Kidney epithelial cell (primary cell): ENCODE measurements around the gene ZNF830. TPM values are rescaled to one million over a fixed set of nuclear protein-coding genes. Genes with fewer than 3 reads are reported as not detected.
"Not testable (repeated sequence)": the region's sequence is repeated elsewhere in the genome, so short reads cannot be mapped to it uniquely, and the experiment has no call there.

Experiments
- DNase-seq: peaks from one replicate; pipeline ENCODE4 v3.0.0-alpha.2; 2010; ENCODE audit warnings: low read depth
- H3K27me3 ChIP-seq: 2 replicates; pipeline ENCODE4 v1.6.0; 2011; ENCODE audit warnings: low read length; ENCODE audit not compliant: control insufficient read depth, insufficient read depth
- H3K36me3 ChIP-seq: 2 replicates; pipeline ENCODE4 v1.5.1; 2011; ENCODE audit warnings: low read length; ENCODE audit not compliant: control insufficient read depth, insufficient read depth
- H3K4me3 ChIP-seq: 2 replicates; pipeline ENCODE4 v1.5.1; 2011; ENCODE audit warnings: low read depth, mild to moderate bottlenecking, control low read depth, low read length
- total RNA-seq: library from RNA; depleted of rRNA; stranded (reverse); fragments of >200 nt; gene quantifications from 2 replicates; pipeline ENCODE4 v1.2.3, GENCODE V29; 2015
- TF ChIP-seq, protein P1 (sequence below): IDR thresholded peaks from 2 replicates; pipeline ENCODE4 v1.5.1; 2011; ENCODE audit warnings: mild to moderate bottlenecking, moderate library complexity, low read length, control low read depth, inconsistent platforms; ENCODE audit not compliant: insufficient read depth, poor library complexity, severe bottlenecking

Gene ZNF830
- total RNA-seq, 1 donor from 2014 or later: 11.1 TPM

DNA sequence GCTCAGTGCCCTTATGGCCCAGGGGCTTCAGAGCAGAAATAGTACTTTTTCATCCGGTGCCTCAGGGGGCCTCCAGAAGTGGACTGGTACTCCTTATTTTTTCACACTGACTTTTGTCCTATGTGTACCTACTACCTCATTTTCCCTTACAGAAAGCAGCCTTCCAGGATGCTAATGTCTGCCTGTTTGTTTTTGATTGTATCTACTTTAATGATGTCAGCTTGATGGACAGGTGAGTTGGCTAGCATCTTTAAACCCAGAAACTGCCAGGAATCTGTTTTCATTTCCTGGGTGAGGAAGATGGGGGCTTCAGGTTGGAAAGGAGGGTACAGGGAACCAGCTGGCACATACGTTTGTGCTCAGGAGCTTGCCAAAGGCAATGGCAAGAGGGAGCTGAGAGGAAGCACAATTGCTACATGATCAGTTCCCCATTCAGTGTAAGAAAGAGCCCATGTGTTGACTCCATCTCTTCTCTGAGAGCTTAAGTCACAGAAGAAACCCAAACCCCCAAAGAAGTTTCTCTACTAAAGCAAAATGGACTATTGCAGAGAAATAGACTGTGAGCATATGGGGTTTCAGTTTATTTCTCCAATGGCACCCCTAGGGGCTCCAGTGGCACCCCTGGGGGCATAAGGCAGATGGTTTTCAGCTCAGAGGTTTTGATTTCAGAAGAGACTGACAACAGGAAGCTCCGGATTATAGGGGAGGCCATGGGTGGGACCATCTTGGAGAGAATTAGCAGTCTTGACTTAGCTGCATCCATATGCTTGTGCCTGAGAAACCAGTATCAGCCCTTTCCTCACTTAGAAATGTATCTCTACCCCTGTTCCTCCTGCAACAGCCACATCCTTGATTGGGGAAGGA, 35.3 kb downstream of the ZNF830 start:
- TF ChIP-seq, protein P1, sequence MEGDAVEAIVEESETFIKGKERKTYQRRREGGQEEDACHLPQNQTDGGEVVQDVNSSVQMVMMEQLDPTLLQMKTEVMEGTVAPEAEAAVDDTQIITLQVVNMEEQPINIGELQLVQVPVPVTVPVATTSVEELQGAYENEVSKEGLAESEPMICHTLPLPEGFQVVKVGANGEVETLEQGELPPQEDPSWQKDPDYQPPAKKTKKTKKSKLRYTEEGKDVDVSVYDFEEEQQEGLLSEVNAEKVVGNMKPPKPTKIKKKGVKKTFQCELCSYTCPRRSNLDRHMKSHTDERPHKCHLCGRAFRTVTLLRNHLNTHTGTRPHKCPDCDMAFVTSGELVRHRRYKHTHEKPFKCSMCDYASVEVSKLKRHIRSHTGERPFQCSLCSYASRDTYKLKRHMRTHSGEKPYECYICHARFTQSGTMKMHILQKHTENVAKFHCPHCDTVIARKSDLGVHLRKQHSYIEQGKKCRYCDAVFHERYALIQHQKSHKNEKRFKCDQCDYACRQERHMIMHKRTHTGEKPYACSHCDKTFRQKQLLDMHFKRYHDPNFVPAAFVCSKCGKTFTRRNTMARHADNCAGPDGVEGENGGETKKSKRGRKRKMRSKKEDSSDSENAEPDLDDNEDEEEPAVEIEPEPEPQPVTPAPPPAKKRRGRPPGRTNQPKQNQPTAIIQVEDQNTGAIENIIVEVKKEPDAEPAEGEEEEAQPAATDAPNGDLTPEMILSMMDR: no peak
- Histone ChIP-seq H3K36me3 (peaks cover 2% of the 10 kb centered on the region), H3K27me3 (no peaks in the 10 kb centered on the region), H3K4me3 (no peak overlapping the region)
- DNase-seq: no peak

DNA sequence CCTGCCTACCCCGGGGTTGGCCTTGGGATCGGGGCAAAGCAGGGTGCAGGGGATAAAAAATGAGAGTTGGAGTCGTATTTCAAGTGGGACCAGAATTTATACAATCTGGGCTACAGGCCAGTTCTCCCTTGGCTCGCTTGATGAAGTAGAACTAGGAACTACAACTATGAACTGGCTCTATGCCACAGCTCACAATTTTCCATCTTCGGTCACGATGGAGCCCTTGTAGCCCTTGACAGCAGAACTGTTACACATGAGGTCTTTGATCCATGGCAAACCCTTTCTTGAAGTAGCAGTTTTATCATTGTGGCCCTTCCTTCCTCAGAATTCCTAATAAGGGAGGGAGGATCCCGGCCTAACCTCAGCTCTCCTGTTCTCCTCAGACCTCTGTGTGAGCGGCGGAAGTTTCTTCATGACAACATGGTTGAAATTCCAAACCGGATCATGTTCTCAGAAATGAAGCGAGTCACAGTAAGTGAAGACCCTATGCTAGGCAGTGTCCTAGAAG, 36.1 kb downstream of the ZNF830 start:
- Histone ChIP-seq H3K4me3 (no peak overlapping the region), H3K27me3 (no peaks in the 10 kb centered on the region), H3K36me3 (peaks cover 2% of the 10 kb centered on the region)
- DNase-seq: no peak
- TF ChIP-seq, protein P1: no peak

DNA sequence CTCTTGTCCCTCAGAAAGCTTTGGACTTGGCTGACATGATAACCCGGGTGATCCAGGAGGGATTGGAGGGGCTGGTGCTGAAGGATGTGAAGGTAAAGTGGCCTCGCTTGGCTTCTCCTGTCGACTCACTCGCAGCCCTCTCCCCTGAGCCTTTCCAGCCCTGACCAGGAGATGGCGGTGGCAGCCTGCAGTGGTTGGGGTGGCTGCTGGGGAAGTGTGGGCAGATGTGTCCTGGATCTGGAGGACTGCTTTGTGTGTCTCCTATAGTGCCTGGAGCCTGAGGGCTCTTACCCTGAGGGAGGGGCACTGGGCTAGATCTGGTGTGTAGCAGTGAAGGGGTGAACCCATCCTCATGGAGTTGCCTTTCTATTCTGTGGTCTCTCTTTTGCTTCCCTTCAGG, 36.9 kb downstream of the ZNF830 start:
- Histone ChIP-seq H3K27me3 (no peaks in the 10 kb centered on the region), H3K36me3 (peaks cover 2% of the 10 kb centered on the region), H3K4me3 (no peak overlapping the region)
- TF ChIP-seq, protein P1: peak; percentile 96
- DNase-seq: no peak

DNA sequence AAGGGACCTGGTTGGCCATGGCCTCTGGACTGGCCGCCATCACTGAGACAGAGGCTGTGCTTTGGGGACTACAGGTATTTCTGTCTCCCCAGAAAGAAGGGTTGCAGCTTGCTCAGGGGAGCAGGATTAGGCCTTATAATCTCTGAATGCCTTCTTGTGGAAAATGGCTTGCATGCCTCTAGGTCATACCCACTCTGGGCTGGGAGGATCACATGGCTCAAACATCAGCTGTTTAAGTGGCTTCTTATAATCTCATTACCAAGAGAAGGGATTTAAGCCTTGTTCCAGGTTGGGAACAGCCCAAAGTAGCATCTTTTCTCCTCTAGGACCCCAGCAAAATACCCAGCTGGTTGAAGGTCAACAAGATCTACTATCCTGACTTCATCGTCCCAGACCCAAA, 38.1 kb downstream of the ZNF830 start:
- no peak for DNase-seq
- Histone ChIP-seq H3K36me3 (peaks cover 2% of the 10 kb centered on the region), H3K4me3 (no peak overlapping the region), H3K27me3 (no peaks in the 10 kb centered on the region)
- TF ChIP-seq, protein P1: no peak

DNA sequence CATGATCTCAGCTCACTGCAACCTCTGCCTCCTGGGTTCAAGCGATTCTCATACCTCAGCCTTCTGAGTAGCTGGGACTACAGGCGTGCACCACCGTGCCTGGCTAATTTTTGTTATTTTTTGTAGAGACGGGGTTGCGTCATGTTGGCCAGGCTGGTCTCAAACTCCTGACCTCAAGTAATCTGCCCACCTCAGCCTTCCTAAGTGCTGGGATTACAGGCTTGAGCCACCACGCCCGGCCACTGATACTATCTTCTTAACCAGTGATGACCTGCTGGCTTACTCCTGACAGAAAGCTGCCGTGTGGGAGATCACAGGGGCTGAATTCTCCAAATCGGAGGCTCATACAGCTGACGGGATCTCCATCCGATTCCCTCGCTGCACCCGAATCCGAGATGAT, 39.6 kb downstream of the ZNF830 start:
- not testable (repeated sequence) for DNase-seq, H3K4me3 ChIP-seq, H3K27me3 ChIP-seq, H3K36me3 ChIP-seq

DNA sequence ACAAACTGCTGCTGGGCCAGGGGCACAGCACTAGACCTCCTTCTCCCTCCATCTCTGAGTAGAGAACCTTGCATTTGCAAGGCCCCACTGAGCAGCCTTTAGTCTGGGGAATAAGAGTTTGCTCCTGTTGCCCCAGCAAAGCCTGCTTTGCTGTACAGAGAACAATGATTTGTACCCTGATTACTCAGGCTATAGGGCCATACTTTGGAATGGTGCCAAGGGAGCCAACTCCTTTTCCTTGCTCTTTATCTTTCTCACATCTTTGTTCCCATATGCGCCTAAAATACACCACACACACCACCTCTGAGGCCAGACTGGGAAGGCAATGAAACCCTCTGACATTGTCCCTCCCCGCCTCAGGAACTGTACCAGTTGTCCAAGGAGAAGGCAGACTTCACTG, 40.2 kb downstream of the ZNF830 start:
- DNase-seq: no peak
- TF ChIP-seq, protein P1: no peak
- Histone ChIP-seq H3K27me3 (no peaks in the 10 kb centered on the region), H3K4me3 (no peak overlapping the region), H3K36me3 (peaks cover 2% of the 10 kb centered on the region)
